A172 (cell line): ENCODE data around the gene C12orf54. TPM values are rescaled to one million over a fixed set of nuclear protein-coding genes. Genes with fewer than 3 reads are reported as not detected.
"Not testable (repeated sequence)": the region's sequence is repeated elsewhere in the genome, so short reads cannot be mapped to it uniquely, and the experiment has no call there.

Experiments used
- DNase-seq: peaks from one replicate; pipeline ENCODE4 v3.0.0-alpha.2; 2015; ENCODE audit warnings: low spot score
- total RNA-seq: library from RNA; depleted of rRNA; stranded (reverse); fragments of >200 nt; shearing (Covaris generic); gene quantifications from 2 replicates; pipeline ENCODE4 v1.2.3, GENCODE V29; 2014; rRNA removed

The C12orf54 gene
- total RNA-seq, 1 experiment from 2014 or later, result not detected

DNA sequence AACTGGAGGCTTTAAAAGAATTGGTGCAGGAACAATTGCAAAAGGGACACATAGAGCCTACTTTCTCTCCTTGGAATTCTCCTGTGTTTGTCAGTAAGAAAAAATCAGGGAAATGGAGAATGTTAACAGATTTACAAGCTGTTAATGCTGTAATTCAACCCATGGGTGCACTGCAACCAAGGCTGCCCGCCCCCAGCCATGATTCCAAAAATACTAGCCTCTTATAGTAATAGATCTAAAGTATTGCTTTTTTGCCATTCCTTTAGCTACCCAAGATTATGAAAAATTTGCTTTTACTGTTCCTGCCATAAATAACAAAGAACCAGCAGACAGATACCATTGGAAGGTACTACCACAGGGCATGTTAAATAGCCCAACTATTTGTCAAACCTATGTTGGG is 27.8 kb downstream of the C12orf54 start:
- no peak for DNase-seq

DNA sequence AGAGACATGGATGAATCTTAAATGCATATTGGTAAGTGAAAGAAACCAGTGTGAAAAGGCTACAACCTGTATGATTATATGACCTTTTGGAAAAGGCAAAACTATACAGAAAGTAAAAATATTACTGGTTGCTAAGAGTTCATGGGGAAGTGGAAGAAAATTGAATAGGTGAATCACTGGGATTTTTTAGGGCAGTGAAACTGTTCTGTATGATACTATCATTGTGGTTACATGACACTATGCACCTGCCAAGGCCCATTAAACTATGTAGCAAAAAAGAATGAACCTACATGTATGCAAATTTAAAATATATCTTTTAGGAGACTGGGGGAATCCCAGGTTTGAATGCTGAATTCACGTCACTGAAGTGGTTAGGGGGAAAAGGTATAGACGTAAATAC is 30.6 kb downstream of the C12orf54 start:
- no peak for DNase-seq

DNA sequence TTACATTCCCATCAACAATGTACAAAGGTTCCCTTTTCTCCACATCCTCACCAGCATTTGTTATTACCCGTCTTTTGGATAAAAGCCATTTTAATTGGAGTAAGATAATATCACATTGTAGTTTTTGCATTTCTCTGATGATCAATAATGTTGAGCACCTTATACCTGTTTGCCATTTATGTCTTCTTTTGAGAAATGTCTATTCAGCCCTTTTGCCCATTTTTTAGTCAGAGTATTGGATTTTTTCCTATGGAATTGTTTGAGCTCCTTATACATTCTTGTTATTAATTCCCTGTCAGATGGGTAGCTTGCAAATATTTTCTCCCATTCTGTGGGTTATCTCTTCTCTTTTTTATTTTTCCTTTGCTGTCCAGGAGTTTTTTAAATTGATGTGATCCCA is 32.4 kb downstream of the C12orf54 start:
- no peak for DNase-seq

DNA sequence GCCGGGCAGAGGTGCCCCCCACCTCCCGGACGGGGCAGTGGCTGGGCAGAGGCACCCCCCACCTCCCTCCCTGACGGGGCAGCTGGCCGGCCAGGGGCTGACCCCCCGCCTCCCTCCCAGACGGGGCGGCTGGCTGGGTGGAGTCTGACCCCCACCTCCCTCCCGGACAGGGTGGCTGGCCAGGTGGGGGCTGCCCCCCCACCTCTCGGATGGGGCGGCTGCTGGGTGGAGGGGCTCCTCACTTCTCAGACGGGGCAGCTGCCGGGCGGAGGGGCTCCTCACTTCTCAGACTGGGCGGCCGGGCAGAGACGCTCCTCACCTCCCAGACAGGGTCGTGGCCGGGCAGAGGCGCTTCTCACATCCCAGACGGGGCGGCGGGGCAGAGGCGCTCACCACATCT is 38.1 kb downstream of the C12orf54 start:
- DNase-seq, result not testable (repeated sequence)

DNA sequence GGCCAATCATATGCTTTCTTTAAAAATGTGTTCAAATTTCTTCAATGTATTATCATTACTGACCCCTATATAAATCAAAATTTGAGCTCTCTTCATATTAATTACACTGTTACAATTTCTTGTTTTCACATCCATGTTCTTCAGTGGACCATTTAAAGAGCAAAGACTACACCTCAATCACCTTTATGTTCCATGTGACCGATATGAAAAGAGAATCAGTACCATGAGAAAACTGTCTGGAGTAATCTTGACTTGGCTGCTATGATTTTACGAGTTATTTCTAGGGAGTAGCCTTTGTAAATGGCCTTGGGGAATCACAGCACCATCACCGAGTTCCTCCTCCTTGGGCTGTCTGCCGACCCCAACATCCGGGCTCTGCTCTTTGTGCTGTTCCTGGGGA is 43.0 kb downstream of the C12orf54 start, which contains the start of gene OR8S1:
OR8S1 (plus strand) TSS at position 301 of the 400 bp plus-strand sequence; CDS start at position 301, 0 bp downstream.
- DNase-seq, result no peak

DNA sequence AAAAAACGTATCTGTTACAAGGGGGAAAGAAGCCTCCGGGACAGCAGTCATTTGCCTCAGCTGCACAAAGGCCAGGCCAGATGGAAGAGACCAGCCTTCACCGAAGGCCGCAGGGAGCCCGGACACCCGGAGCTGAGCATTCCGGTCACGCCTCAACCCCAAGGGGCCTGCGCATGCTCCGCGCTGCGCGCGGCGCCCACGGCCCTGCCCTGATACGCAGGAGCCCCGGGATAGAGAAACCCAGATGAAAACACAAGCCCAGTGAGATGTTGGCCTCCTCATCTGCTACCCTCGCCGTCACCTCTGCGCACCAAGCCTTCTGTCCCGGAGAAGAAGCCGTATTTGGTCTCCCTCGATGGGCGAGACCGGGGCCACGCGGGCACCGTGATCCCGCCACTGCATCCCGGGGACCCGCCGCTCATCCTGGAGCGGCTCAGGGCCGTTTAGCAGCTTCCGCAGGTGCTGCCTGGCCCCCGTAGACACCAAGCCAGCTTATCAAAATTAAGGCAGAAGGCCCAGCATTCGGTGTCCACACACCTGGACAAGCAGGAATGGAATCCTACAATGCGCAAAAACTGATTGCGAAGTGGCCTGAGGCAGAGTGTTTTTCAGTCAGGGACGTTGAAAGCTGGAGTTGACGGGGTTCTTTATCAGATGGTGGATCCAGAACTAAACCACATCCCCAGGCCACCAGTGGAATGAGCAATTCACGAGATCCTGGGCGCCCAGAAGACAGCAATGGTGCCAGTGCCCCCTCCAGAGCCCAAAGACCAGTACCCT is 45.8 kb downstream of the C12orf54 start:
- DNase-seq, result no peak

DNA sequence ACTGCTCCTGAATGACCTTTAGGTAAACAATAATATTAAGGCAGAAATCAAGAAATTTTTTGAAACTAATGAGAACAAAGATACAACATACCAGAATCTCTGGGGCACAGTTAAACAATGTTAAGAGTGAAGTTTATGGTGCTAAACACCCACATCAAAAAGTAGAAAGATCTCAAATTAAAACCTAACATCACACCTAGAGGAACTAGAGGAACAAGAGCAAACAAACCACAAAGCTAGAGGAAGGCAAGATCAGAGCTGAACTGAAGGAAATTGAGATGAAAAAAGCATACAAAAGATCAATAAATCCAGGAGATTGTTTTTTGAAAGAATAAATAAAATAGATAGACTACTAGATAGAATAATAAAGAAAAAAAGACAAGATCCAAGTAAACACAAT is 50.3 kb downstream of the C12orf54 start:
- no peak for DNase-seq

DNA sequence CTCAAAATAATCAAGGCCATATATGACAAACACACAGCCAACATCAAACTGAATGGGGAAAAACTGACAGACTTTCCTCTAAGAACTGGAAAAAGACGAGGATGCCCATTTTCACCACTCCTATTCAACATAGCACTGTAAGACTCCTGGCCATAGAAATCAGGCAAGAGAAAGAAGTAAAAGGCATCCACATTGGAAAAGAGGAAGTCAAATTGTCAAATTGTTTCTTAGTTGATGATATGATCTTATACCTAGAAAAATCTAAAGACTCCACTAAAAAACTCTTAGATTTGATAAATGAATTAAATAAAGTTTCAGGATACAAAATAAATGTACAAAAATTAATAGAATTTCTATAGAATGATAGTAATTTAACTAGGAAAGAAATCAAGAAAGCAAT is 54.3 kb downstream of the C12orf54 start:
- no peak for DNase-seq

DNA sequence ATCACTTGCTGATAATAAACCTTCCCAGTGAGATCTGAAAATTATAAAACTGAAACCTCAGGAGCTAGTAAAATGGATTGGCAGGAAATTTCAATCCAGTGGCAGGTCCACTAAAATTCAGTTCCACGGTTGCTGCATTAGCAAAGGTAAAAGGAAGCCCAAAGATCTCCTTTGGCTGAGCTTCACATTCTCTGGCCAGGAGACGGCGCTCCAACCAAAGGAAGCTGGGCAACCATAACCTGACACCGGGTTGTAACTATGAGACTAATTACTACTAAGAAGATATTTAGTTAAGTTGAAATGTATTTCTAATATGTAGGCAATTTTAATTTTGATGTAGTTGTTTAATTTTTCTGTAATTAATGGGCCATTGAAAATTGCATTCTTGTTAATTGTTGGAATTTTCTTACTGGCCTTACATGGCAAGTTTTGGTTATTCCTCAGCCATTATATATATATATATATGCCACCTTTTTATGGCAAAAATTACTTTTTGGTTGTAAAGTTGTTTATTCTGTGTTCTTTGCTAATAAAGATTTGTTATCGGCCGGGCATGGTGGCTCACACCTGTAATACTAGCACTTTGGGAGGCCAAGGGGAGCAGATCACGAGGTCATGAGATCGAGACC is 60.1 kb downstream of the C12orf54 start:
- no peak for DNase-seq

DNA sequence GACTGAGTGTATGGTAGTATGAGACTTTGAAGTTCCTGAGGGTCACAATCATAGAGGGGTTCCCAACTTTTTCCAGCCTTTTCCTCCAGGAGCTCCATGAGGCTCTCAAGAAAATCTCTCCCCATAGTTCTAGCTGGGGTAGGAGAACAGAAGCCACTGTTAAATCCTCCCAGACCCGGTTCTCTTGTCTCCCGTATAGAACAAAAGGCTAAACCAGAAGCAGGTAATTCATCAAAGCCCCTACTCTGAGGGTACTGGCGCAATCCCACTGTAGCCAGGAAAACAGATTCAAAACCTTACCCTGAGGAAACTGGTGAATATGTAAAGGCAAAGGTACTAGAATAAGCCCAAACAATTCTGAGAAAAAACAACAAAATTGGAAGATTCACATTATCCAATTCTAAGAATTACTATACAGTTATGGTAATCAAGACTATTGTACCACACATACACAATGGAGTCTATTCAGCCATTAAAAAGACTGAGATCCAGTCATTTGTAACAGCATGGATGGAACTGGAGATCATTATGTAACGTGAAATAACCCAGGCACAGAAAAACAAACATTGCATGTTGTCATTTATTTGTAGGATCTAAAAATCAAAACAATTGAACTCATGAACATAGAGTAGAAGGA is 63.7 kb downstream of the C12orf54 start:
- no peak for DNase-seq

Other genes starting within 250 kb of the C12orf54 start
- gene ZNF641, start 131.6 kb upstream of the C12orf54 start, total RNA-seq, result 8.4 and 15.1 TPM in 2 replicates
- not detected in 2 replicates for gene ANP32D, start 9.9 kb upstream of the C12orf54 start, total RNA-seq
- not detected in 2 replicates for gene OR8S1, start 43.1 kb downstream of the C12orf54 start, total RNA-seq
- gene LALBA, start 87.5 kb downstream of the C12orf54 start, total RNA-seq, result not detected in 2 replicates
- 49.3 and 51.3 TPM in 2 replicates for gene KANSL2, start 199.7 kb downstream of the C12orf54 start, total RNA-seq
- 23.4 and 24.4 TPM in 2 replicates for gene CCNT1, start 234.2 kb downstream of the C12orf54 start, total RNA-seq